PC-3 (cell line): ENCODE measurements around the gene ZFP36L2.

Source experiments
- EZH2 ChIP-seq: fragments of 300-600 bp; sonication (generic); IDR thresholded peaks from one replicate; pipeline ENCODE4 v1.6.1; 2017; ENCODE audit warnings: antibody characterized with exemption, mild to moderate bottlenecking, low read length; ENCODE audit not compliant: unreplicated experiment
- EZH2phosphoT487 ChIP-seq: fragments of 300-600 bp; sonication (generic); IDR thresholded peaks from 2 replicates; pipeline ENCODE4 v1.6.1; 2018; ENCODE audit warnings: mild to moderate bottlenecking, antibody characterized with exemption, low read length, borderline replicate concordance
- TF ChIP-seq, protein P1 (sequence below): fragments of 300-600 bp; sonication (generic); conservative IDR thresholded peaks from 2 replicates; pipeline ENCODE4 v1.5.1; 2017; ENCODE audit warnings: antibody characterized with exemption, low read depth, mild to moderate bottlenecking, low read length

DNA sequence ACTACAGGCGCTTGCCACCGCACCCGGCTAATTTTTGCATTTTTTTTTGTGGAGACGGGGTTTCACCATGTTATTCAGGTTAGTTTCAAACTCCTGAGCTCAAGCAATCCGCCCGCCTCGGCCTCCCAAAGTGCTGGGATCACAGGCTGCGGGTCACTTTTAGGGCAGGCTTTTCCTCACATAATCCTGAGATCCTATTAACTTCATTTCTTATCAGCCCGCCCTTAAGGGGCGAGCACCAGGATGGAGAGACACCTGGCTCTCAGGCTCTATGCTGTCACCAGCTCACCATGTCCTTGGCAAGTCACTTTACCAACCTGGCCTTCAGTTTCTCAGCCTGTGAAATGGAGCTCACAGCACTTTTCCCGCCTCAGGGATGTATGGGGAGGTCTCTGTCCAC lies 23.0 kb downstream of the ZFP36L2 start:
- TF ChIP-seq, protein P1, sequence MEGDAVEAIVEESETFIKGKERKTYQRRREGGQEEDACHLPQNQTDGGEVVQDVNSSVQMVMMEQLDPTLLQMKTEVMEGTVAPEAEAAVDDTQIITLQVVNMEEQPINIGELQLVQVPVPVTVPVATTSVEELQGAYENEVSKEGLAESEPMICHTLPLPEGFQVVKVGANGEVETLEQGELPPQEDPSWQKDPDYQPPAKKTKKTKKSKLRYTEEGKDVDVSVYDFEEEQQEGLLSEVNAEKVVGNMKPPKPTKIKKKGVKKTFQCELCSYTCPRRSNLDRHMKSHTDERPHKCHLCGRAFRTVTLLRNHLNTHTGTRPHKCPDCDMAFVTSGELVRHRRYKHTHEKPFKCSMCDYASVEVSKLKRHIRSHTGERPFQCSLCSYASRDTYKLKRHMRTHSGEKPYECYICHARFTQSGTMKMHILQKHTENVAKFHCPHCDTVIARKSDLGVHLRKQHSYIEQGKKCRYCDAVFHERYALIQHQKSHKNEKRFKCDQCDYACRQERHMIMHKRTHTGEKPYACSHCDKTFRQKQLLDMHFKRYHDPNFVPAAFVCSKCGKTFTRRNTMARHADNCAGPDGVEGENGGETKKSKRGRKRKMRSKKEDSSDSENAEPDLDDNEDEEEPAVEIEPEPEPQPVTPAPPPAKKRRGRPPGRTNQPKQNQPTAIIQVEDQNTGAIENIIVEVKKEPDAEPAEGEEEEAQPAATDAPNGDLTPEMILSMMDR, result no peak
- TF ChIP-seq EZH2 (no peak), EZH2phosphoT487 (no peak)
